ENCODE data around the gene DSCAM. TPM values are rescaled to one million over a fixed set of nuclear protein-coding genes. Genes with fewer than 3 reads are reported as not detected.

The DSCAM gene
- total RNA-seq, 2 experiments from 2014 or later, result not detected

DNA sequence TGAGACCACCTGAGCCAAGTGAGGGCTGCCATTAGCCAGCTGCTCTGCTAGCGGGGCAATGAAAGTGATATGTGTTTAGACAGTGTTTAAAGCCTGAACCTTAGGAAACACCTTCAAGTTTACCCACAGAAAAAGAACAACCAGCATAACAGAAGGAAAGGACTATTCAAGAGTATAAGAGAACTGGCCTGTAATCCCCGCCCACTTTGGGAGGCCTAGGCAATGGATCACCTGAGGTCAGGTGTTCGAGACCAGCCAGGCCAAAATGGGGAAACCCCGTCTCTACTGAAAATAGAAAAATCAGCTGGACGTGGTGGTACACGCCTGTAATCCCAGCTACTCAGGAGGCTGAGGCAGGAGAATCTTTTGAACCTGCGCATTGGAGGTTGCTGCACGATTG lies 830.3 kb downstream of the DSCAM start:
- no peak for DNase-seq
- no peak for TF ChIP-seq CTCF (IDR thresholded peaks at IDR 0.05)
- no peaks in the 10 kb centered on the region for H3K27me3 Mint-ChIP-seq
- H3K27ac Mint-ChIP-seq, result no peak overlapping the region
- H3K36me3 Mint-ChIP-seq (ENCODE audit: low read depth), result no peaks in the 10 kb centered on the region
- H3K4me3 Mint-ChIP-seq, result no peak overlapping the region
- no peak overlapping the region for H3K4me3 ChIP-seq (ENCODE audit: low read length)
- no peaks in the 10 kb centered on the region for H3K4me1 Mint-ChIP-seq (ENCODE audit: low read depth)
- H3K4me1 ChIP-seq (ENCODE audit: insufficient read depth, low read length), result no peaks in the 10 kb centered on the region
- no peaks in the 10 kb centered on the region for H3K27me3 ChIP-seq (ENCODE audit: control insufficient read depth in 1 of 2, insufficient read depth in 2 of 2, low read length in 2 of 2)
- peaks cover 2% of the 10 kb centered on the region for H3K9me3 Mint-ChIP-seq
- peaks cover 0 to 29% of the 10 kb centered on the region in 2 experiments for H3K9me3 ChIP-seq (ENCODE audit: control insufficient read depth in 1 of 2, insufficient read depth in 1 of 2, low read length in 2 of 2)
- H3K36me3 ChIP-seq (ENCODE audit: insufficient read depth, low read length), result no peaks in the 10 kb centered on the region
- CTCF ChIA-PET, result no interaction called here
- POLR2A ChIA-PET, result no interaction called here
- H3K27ac ChIP-seq (ENCODE audit: low read depth in 1 of 2, low read length in 2 of 2), result no peak overlapping the region
- intact Hi-C loops (cut with DNase I, micrococcal nuclease), result no loop called here
- ATAC-seq (ENCODE audit: poor library complexity), result no peak

DNA sequence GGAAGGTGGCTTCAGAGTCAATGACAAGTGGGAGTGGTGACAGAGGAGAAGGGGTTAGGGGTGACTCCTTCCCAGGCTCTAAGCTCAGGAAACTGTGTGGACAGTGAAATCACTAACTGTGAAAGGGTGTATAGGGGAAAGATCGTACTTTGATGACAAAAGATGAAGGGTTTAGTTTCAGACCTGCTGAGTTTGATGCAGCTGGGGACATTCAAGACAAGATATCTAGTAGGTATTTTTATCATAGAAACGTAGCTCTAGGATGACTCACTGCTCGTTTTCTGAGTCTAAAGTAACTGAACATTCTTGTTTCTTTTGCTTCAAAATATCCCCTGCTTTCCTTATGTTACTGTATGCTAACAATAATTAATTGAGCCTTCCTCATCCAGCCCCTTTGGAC lies 830.7 kb downstream of the DSCAM start:
- CTCF ChIA-PET, result no interaction called here
- DNase-seq (no peak), ATAC-seq (ENCODE audit: poor library complexity) (no peak)
- Histone ChIP-seq H3K4me3 (ENCODE audit: low read length) (no peak overlapping the region), H3K4me1 (ENCODE audit: insufficient read depth, low read length) (no peaks in the 10 kb centered on the region), H3K36me3 (ENCODE audit: insufficient read depth, low read length) (no peaks in the 10 kb centered on the region), H3K9me3 (ENCODE audit: control insufficient read depth in 1 of 2, insufficient read depth in 1 of 2, low read length in 2 of 2) (peaks cover 0 to 29% of the 10 kb centered on the region in 2 experiments), H3K27me3 (ENCODE audit: control insufficient read depth in 1 of 2, insufficient read depth in 2 of 2, low read length in 2 of 2) (no peaks in the 10 kb centered on the region), H3K27ac (ENCODE audit: low read depth in 1 of 2, low read length in 2 of 2) (no peak overlapping the region)
- POLR2A ChIA-PET, result no interaction called here
- Mint-ChIP-seq H3K27ac (no peak overlapping the region), H3K36me3 (ENCODE audit: low read depth) (no peaks in the 10 kb centered on the region), H3K4me3 (no peak overlapping the region), H3K9me3 (peaks cover 2% of the 10 kb centered on the region), H3K4me1 (ENCODE audit: low read depth) (no peaks in the 10 kb centered on the region), H3K27me3 (no peaks in the 10 kb centered on the region)
- intact Hi-C loops (cut with DNase I, micrococcal nuclease), result no loop called here
- no peak for TF ChIP-seq CTCF (IDR thresholded peaks at IDR 0.05)

DNA sequence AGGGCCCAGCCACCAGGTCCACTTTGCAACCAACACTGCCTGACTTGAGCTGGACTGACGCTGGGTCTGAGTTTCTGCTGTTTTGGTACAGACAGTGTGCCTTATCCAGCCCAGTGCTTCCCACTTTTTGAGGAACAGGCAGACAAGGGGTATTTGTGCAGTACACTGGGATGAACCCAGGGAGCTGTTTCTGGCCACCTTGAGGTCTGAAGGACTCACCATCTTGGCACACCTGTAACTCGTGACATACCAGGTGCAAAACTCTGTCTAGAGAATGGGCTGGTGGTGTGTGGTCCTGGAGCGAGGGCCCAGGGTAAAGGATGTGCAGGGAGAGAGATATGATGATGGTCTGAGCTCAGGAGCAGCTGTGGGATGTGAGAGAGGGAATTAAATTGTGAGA lies 831.1 kb downstream of the DSCAM start:
- no peak overlapping the region for H3K4me3 ChIP-seq (ENCODE audit: low read length)
- no peaks in the 10 kb centered on the region for H3K36me3 Mint-ChIP-seq (ENCODE audit: low read depth)
- peaks cover 2% of the 10 kb centered on the region for H3K9me3 Mint-ChIP-seq
- H3K9me3 ChIP-seq (ENCODE audit: control insufficient read depth in 1 of 2, insufficient read depth in 1 of 2, low read length in 2 of 2), result peaks cover 0 to 26% of the 10 kb centered on the region in 2 experiments
- CTCF ChIA-PET, result no interaction called here
- no peak overlapping the region for H3K27ac ChIP-seq (ENCODE audit: low read depth in 1 of 2, low read length in 2 of 2)
- no peak for ATAC-seq (ENCODE audit: poor library complexity)
- POLR2A ChIA-PET, result no interaction called here
- no peak for TF ChIP-seq CTCF (IDR thresholded peaks at IDR 0.05)
- H3K4me1 ChIP-seq (ENCODE audit: insufficient read depth, low read length), result no peaks in the 10 kb centered on the region
- no peak overlapping the region for H3K27ac Mint-ChIP-seq
- no peaks in the 10 kb centered on the region for H3K36me3 ChIP-seq (ENCODE audit: insufficient read depth, low read length)
- no peaks in the 10 kb centered on the region for H3K27me3 ChIP-seq (ENCODE audit: control insufficient read depth in 1 of 2, insufficient read depth in 2 of 2, low read length in 2 of 2)
- H3K4me1 Mint-ChIP-seq (ENCODE audit: low read depth), result no peaks in the 10 kb centered on the region
- intact Hi-C loops (cut with DNase I, micrococcal nuclease), result no loop called here
- no peak overlapping the region for H3K4me3 Mint-ChIP-seq
- H3K27me3 Mint-ChIP-seq, result no peaks in the 10 kb centered on the region
- no peak for DNase-seq
